Osteocyte (in vitro differentiated cells): ENCODE measurements around the gene ZNF543. TPM values are rescaled to one million over a fixed set of nuclear protein-coding genes. Genes with fewer than 3 reads are reported as not detected.
"Not testable (repeated sequence)": the region's sequence is repeated elsewhere in the genome, so short reads cannot be mapped to it uniquely, and the experiment has no call there.

Experiments used
- DNase-seq: peaks from one replicate; pipeline ENCODE4 v3.0.0; 2021; ENCODE audit warnings: mixed read lengths; ENCODE audit not compliant: unreplicated experiment; ENCODE audit errors: extremely low spot score
- H3K27ac Mint-ChIP-seq: one replicate; pipeline ENCODE4 v1.8.0; 2021; ENCODE audit warnings: mild to moderate bottlenecking, mixed read lengths; ENCODE audit not compliant: unreplicated experiment
- H3K27me3 Mint-ChIP-seq: one replicate; pipeline ENCODE4 v1.8.0; 2021; ENCODE audit warnings: mixed read lengths; ENCODE audit not compliant: unreplicated experiment
- H3K36me3 Mint-ChIP-seq: one replicate; pipeline ENCODE4 v1.8.0; 2021; ENCODE audit warnings: mixed read lengths; ENCODE audit not compliant: unreplicated experiment
- H3K4me1 Mint-ChIP-seq: one replicate; pipeline ENCODE4 v1.8.0; 2021; ENCODE audit warnings: mixed read lengths; ENCODE audit not compliant: unreplicated experiment
- H3K4me3 Mint-ChIP-seq: one replicate; pipeline ENCODE4 v1.8.0; 2021; ENCODE audit warnings: mild to moderate bottlenecking, moderate library complexity, mixed read lengths; ENCODE audit not compliant: unreplicated experiment
- H3K9me3 Mint-ChIP-seq: one replicate; pipeline ENCODE4 v1.8.0; 2021; ENCODE audit warnings: mixed read lengths; ENCODE audit not compliant: unreplicated experiment
- total RNA-seq: library from RNA; stranded (reverse); gene quantifications from 2 replicates; pipeline ENCODE4 v1.2.1, GENCODE V29; 2021
- TF ChIP-seq, protein P1 (sequence below): fragments of 200-600 bp; sonication (generic); IDR thresholded peaks from 2 replicates; pipeline ENCODE4 v1.5.0; 2021; ENCODE audit warnings: antibody characterized with exemption, mild to moderate bottlenecking, moderate library complexity

The ZNF543 gene
- total RNA-seq, 1 donor from 2014 or later: 7.1 TPM

DNA sequence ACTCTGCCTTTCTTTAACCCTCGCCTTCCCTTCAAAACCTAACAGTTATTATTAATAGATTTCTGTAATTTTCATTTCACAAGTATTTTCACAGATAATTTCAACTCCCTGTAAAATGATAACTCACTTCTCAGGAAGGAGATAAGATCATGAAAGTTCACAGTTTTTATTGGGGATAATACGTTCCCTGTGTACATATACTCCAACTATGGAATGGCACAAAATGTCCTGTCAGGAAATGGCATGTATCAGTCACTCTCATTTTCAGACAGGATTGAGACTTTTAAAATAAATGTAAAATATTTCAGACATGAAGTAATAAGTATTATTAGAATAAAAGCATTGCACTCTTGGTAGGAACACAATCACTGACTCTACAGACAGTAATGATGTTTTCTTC is 42.1 kb downstream of the ZNF543 start:
- Mint-ChIP-seq H3K9me3 (peaks cover 21% of the 10 kb centered on the region), H3K4me1 (peaks cover 14% of the 10 kb centered on the region), H3K27ac (peak overlapping the region; percentile 98), H3K36me3 (peaks cover 38% of the 10 kb centered on the region), H3K4me3 (peak overlapping the region; percentile 91), H3K27me3 (no peaks in the 10 kb centered on the region)
- no peak for DNase-seq
- TF ChIP-seq, protein P1, sequence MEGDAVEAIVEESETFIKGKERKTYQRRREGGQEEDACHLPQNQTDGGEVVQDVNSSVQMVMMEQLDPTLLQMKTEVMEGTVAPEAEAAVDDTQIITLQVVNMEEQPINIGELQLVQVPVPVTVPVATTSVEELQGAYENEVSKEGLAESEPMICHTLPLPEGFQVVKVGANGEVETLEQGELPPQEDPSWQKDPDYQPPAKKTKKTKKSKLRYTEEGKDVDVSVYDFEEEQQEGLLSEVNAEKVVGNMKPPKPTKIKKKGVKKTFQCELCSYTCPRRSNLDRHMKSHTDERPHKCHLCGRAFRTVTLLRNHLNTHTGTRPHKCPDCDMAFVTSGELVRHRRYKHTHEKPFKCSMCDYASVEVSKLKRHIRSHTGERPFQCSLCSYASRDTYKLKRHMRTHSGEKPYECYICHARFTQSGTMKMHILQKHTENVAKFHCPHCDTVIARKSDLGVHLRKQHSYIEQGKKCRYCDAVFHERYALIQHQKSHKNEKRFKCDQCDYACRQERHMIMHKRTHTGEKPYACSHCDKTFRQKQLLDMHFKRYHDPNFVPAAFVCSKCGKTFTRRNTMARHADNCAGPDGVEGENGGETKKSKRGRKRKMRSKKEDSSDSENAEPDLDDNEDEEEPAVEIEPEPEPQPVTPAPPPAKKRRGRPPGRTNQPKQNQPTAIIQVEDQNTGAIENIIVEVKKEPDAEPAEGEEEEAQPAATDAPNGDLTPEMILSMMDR: no peak

DNA sequence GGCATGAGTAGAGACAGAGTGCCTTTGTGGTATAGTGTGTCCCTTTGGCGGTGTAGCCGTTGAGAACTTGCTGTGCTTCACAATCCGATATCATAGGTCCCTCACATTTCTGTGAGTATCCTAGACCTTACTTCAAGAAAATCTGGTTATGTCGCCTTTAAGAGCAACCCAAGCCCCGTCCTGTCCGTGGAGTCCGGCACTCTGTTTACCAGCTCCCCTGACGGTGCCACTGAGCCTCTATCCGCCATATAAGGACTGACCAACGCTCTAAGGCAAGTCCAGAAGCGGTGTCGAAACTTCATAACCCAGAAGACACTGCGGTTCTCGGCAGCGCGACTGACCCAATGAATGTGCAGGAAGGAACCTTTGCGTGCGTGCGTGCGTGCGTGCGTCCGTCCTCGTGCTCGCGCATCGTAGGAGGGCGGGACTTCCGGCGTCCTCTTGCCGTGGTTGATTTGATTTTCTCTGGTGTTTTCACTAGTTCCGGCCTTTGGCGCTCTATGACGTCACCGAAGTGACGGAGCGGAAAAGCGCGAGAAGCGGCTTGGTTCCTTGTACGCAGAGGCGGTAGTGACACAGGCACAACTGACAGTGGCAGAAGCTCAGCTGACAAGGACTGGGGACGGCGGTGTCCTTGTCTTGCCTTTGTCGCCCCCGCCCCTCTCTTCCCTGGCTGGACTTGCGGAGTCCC is 42.9 kb downstream of the ZNF543 start, which contains the start of the genes TRAPPC2B and ZNF547:
TRAPPC2B (plus strand) TSS at position 555 of the 691 bp plus-strand sequence. CDS start 1,283 bp downstream, outside the sequence.
ZNF547 (plus strand) TSS at position 555 of the 691 bp plus-strand sequence. CDS start 5,005 bp downstream, outside the sequence.
- DNase-seq: peak; percentile 99
- H3K27ac Mint-ChIP-seq: peak within 1 kb of the TSS; percentile 98
- no peaks in the 10 kb centered on the region for H3K27me3 Mint-ChIP-seq
- peaks cover 33% of the 10 kb centered on the region for H3K36me3 Mint-ChIP-seq
- H3K4me1 Mint-ChIP-seq: peaks cover 14% of the 10 kb centered on the region
- H3K4me3 Mint-ChIP-seq: peak within 1 kb of the TSS; percentile 91
- H3K9me3 Mint-ChIP-seq: peaks cover 17% of the 10 kb centered on the region
- TF ChIP-seq, protein P1: no peak

DNA sequence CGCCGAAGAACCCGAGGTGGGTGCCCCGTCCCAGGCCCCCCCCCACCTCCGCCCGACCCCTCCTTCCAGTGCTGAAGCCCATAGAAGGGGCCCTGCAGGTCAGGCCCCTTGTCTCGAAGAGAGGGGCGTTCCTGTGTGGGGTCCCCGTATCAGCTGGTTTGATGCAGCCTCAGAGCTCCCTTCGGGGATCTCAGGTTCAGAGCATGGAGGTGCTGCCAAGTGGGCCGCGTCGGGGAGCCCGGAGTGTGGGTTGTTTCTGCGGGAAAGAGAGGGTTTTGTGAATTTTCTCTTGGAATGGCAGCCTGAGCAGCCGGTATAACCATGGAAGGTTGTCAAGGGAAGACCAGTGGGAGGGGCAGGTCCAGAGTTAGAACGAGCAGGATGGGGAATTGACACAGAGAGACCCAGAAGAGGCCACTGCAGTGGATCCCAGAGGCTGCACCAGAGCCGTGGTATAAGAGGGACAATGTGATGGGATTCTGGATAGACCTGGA is 43.5 kb downstream of the ZNF543 start:
- peaks cover 30% of the 10 kb centered on the region for H3K36me3 Mint-ChIP-seq
- H3K4me1 Mint-ChIP-seq: peaks cover 14% of the 10 kb centered on the region
- H3K27me3 Mint-ChIP-seq: no peaks in the 10 kb centered on the region
- H3K9me3 Mint-ChIP-seq: peaks cover 19% of the 10 kb centered on the region
- no peak for DNase-seq
- H3K4me3 Mint-ChIP-seq: peak overlapping the region; percentile 91
- TF ChIP-seq, protein P1: no peak
- H3K27ac Mint-ChIP-seq: peak overlapping the region; percentile 98

DNA sequence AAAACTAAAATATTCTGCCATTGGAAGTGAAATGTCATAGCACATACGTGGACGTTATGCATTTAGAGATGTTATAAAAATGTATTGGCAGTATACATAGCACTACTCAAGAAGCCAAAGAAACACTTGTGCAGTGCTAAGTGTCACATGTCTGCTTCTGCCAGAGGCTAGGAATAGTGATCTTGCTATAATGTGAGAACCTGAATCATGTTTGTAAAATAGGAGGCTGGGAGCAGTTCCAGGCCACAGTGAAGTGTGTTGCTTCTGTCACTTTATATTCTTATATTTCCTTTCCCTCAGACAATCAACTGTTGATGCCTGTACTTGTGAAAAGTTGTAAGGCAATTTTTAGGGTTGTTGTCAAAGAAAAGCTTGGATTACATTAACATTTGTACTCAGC is 46.5 kb downstream of the ZNF543 start:
- Mint-ChIP-seq H3K27me3 (no peaks in the 10 kb centered on the region), H3K9me3 (peaks cover 9% of the 10 kb centered on the region), H3K4me3 (no peak overlapping the region), H3K27ac (no peak overlapping the region), H3K4me1 (peaks cover 14% of the 10 kb centered on the region), H3K36me3 (peaks cover 43% of the 10 kb centered on the region)
- DNase-seq: no peak
- TF ChIP-seq, protein P1: no peak

DNA sequence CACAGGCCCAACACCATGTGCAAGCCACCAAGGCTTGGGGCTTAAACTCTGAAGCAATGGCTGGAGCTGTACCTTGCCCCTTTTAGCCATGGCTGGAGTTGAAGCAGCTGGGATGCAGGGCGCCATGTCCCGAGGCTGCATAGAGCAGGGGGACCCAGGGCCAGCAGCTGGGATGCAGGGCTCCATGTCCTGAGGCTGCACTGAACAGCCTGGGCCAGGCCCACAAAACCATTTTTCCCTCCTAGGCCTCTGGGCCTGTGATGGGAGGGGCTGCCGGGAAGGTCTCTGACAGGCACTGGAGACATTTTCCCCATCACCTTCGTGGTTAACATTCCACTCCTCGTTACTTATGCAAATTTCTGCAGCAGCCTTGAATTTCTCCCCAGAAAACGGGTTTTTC is 53.9 kb downstream of the ZNF543 start:
- H3K9me3 Mint-ChIP-seq: peaks cover 27% of the 10 kb centered on the region
- TF ChIP-seq, protein P1: no peak
- H3K4me3 Mint-ChIP-seq: no peak overlapping the region
- H3K36me3 Mint-ChIP-seq: peaks cover 89% of the 10 kb centered on the region
- H3K27me3 Mint-ChIP-seq: no peaks in the 10 kb centered on the region
- DNase-seq: no peak
- no peaks in the 10 kb centered on the region for H3K4me1 Mint-ChIP-seq
- H3K27ac Mint-ChIP-seq: no peak overlapping the region

DNA sequence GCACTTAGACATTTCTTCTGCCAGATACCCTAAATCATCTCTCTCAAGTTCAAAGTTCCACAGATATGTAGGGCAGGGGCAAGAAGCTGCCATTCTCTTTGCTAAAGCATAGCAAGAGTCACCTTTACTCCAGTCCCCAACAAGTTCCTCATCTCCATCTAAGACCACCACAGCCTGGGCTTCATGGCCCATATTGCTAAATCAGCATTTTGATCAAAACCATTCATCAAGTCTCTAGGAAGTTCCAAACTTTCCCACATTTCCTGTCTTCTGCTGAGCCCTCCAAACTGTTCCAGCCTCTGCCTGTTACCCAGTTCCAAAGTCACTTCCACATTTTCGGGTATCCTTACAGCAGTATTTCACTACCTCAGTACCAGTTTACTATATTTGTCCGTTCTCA is 54.4 kb downstream of the ZNF543 start:
- not testable (repeated sequence) for DNase-seq, H3K4me1 Mint-ChIP-seq, H3K27me3 Mint-ChIP-seq, H3K4me3 Mint-ChIP-seq, H3K27ac Mint-ChIP-seq
- Mint-ChIP-seq H3K9me3 (peaks cover 32% of the 10 kb centered on the region), H3K36me3 (peaks cover 89% of the 10 kb centered on the region)
